ENCODE measurements around the gene LPCAT1.

GRCh38 chr5:1444361-1445189, 79.2 kb downstream of the LPCAT1 start:
- TF ChIP-seq CTCF (IDR thresholded peaks at IDR 0.05) (no peak), POLR2A (IDR thresholded peaks at IDR 0.05) (no peak)

All from lower leg skin (tissue), 3 donors.